ENCODE results near the gene LTB. TPM values are rescaled to one million over a fixed set of nuclear protein-coding genes. Genes with fewer than 3 reads are reported as not detected.

The LTB gene
- total and polyA plus RNA-seq, 2 of the 13 experiments (the other 11 are each of a cell fraction or from before 2014, with no cell fraction given): 0.09 to 0.22 TPM

DNA sequence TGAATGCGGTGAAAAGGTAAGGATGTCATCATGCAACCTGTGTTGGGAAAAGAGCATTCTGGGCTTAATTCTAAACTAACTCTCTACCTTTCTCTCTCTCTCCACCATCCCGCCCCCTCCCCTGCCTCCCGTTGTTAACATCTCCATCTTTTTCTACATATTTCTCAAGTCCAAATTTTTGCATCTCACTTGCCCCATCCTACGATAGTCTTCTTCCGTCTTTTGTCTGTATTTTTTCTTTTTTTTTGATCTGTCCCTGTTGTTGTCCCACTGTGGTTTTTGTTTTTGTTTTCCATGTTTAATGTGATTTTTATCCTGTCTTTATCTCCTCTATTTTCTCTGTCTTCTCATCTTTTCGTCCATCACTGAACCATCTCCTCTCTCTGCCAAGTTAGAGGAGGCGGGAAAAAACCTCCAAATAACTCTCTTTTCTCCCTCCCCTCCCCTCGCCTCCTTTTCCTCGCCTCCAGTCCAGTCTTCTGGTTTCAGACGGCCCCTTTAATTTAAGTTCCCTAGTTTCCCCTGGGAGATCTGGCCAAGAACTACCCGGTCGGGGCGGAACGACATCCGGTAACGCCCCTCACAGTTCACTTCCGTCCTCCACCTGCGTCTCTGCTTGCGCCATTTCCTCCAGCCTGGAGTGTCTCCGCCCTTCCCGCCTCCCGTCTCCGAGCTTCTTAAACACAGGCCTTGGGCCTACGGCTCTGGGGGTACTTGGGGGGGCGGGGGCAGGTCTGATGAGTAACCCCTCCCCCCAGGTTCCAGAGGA, 35.1 kb downstream of the LTB start, which contains the start of gene NFKBIL1 (continued):
- TF ChIP-seq, protein P1, sequence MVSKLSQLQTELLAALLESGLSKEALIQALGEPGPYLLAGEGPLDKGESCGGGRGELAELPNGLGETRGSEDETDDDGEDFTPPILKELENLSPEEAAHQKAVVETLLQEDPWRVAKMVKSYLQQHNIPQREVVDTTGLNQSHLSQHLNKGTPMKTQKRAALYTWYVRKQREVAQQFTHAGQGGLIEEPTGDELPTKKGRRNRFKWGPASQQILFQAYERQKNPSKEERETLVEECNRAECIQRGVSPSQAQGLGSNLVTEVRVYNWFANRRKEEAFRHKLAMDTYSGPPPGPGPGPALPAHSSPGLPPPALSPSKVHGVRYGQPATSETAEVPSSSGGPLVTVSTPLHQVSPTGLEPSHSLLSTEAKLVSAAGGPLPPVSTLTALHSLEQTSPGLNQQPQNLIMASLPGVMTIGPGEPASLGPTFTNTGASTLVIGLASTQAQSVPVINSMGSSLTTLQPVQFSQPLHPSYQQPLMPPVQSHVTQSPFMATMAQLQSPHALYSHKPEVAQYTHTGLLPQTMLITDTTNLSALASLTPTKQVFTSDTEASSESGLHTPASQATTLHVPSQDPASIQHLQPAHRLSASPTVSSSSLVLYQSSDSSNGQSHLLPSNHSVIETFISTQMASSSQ (IDR thresholded peaks at IDR 0.05; ENCODE audit: low read depth): no peak
- TF ChIP-seq, protein P1 (CRISPR knock-in tag; IDR thresholded peaks at IDR 0.05; ENCODE audit: borderline replicate concordance): peak; percentile 56; the same call in 1 of the 2 replicates
- TF ChIP-seq HDAC2 (CRISPR knock-in tag; IDR thresholded peaks at IDR 0.05): peak; percentile 74
- no peak for TF ChIP-seq GTF3A (CRISPR knock-in tag; conservative IDR thresholded peaks at IDR 0.05)
- TF ChIP-seq ZNF432 (CRISPR knock-in tag; IDR thresholded peaks at IDR 0.05; ENCODE audit: borderline replicate concordance): no peak
- TF ChIP-seq EP300 (IDR thresholded peaks at IDR 0.05; ENCODE audit: low read depth in 2 of 2, low read length in 2 of 2): peak in 1 of 2 experiments; percentile 37; a peak in 1 of 4 replicates
- peak; percentile 48 for TF ChIP-seq EP300 (CRISPR knock-in tag; IDR thresholded peaks at IDR 0.05; ENCODE audit: borderline replicate concordance)
- TF ChIP-seq, protein P2, sequence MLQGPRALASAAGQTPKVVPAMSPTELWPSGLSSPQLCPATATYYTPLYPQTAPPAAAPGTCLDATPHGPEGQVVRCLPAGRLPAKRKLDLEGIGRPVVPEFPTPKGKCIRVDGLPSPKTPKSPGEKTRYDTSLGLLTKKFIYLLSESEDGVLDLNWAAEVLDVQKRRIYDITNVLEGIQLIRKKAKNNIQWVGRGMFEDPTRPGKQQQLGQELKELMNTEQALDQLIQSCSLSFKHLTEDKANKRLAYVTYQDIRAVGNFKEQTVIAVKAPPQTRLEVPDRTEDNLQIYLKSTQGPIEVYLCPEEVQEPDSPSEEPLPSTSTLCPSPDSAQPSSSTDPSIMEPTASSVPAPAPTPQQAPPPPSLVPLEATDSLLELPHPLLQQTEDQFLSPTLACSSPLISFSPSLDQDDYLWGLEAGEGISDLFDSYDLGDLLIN (CRISPR knock-in tag; IDR thresholded peaks at IDR 0.05; ENCODE audit: borderline replicate concordance): no peak
- TF ChIP-seq ZC3H13 (CRISPR knock-in tag; IDR thresholded peaks at IDR 0.05): peak; percentile 71; the same call in 1 of the 2 replicates
- no peak for TF ChIP-seq TBX3 (IDR thresholded peaks at IDR 0.05; ENCODE audit: borderline replicate concordance)
- TF ChIP-seq ZNF703 (CRISPR knock-in tag; IDR thresholded peaks at IDR 0.05; ENCODE audit: borderline replicate concordance): no peak
- peak; percentile 80 for TF ChIP-seq SP2 (CRISPR knock-in tag; IDR thresholded peaks at IDR 0.05)
- TF ChIP-seq, protein P3, sequence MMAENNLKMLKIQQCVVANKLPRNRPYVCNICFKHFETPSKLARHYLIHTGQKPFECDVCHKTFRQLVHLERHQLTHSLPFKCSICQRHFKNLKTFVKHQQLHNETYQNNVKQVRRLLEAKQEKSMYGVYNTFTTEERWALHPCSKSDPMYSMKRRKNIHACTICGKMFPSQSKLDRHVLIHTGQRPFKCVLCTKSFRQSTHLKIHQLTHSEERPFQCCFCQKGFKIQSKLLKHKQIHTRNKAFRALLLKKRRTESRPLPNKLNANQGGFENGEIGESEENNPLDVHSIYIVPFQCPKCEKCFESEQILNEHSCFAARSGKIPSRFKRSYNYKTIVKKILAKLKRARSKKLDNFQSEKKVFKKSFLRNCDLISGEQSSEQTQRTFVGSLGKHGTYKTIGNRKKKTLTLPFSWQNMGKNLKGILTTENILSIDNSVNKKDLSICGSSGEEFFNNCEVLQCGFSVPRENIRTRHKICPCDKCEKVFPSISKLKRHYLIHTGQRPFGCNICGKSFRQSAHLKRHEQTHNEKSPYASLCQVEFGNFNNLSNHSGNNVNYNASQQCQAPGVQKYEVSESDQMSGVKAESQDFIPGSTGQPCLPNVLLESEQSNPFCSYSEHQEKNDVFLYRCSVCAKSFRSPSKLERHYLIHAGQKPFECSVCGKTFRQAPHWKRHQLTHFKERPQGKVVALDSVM (CRISPR knock-in tag; IDR thresholded peaks at IDR 0.05): no peak; the same call in 1 of the 2 replicates
- TF ChIP-seq MTA1 (CRISPR knock-in tag; IDR thresholded peaks at IDR 0.05; ENCODE audit: borderline replicate concordance): peak; percentile 39; the same call in 1 of the 2 replicates
- TF ChIP-seq REL (CRISPR knock-in tag; conservative IDR thresholded peaks at IDR 0.05): peak; percentile 61; the same call in 1 of the 2 replicates
- TF ChIP-seq LCORL (IDR thresholded peaks at IDR 0.05): peak; percentile 56; the same call in 1 of the 2 replicates
- TF ChIP-seq LCORL (CRISPR knock-in tag; IDR thresholded peaks at IDR 0.05): no peak
- TF ChIP-seq DNMT3B (CRISPR knock-in tag; conservative IDR thresholded peaks at IDR 0.05): peak; percentile 54; the same call in 1 of the 2 replicates
- TF ChIP-seq, protein P4, sequence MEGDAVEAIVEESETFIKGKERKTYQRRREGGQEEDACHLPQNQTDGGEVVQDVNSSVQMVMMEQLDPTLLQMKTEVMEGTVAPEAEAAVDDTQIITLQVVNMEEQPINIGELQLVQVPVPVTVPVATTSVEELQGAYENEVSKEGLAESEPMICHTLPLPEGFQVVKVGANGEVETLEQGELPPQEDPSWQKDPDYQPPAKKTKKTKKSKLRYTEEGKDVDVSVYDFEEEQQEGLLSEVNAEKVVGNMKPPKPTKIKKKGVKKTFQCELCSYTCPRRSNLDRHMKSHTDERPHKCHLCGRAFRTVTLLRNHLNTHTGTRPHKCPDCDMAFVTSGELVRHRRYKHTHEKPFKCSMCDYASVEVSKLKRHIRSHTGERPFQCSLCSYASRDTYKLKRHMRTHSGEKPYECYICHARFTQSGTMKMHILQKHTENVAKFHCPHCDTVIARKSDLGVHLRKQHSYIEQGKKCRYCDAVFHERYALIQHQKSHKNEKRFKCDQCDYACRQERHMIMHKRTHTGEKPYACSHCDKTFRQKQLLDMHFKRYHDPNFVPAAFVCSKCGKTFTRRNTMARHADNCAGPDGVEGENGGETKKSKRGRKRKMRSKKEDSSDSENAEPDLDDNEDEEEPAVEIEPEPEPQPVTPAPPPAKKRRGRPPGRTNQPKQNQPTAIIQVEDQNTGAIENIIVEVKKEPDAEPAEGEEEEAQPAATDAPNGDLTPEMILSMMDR (CRISPR knock-in tag; IDR thresholded peaks at IDR 0.05): peak; percentile 36; the same call in 1 of the 2 replicates
- no peak for TF ChIP-seq TBP (CRISPR knock-in tag; IDR thresholded peaks at IDR 0.05)
